HepG2 (cell line): ENCODE data around the gene RBM44. TPM values are rescaled to one million over a fixed set of nuclear protein-coding genes. Genes with fewer than 3 reads are reported as not detected.

Source experiments
- RARA ChIP-seq: IDR thresholded peaks from 2 replicates; pipeline ENCODE4 v1.6.1; 2016; ENCODE audit warnings: missing genetic modification reagents, missing compliant biosample characterization
- RFXAP ChIP-seq: sonication (generic); formaldehyde crosslinking; IDR thresholded peaks from 2 replicates; pipeline ENCODE4 v1.4.0; 2020; ENCODE audit warnings: missing genetic modification reagents, borderline replicate concordance
- SCMH1 ChIP-seq: sonication (generic); formaldehyde crosslinking; IDR thresholded peaks from 2 replicates; pipeline ENCODE4 v1.9.0; 2021; ENCODE audit warnings: missing genetic modification reagents, mild to moderate bottlenecking, borderline replicate concordance
- TSC22D2 ChIP-seq: sonication (generic); formaldehyde crosslinking; IDR thresholded peaks from 2 replicates; pipeline ENCODE4 v1.5.1; 2020; ENCODE audit warnings: missing genetic modification reagents, mild to moderate bottlenecking, borderline replicate concordance
- ZBTB7B ChIP-seq: sonication (generic); formaldehyde crosslinking; IDR thresholded peaks from 2 replicates; pipeline ENCODE4 v1.4.0; 2020; ENCODE audit warnings: missing genetic modification reagents
- ZFP36 ChIP-seq: fragments of 150-350 bp; IDR thresholded peaks from 2 replicates; pipeline ENCODE4 v1.6.1; 2018; ENCODE audit warnings: borderline replicate concordance, low read length, low read depth; ENCODE audit not compliant: partially characterized antibody
- ZMYM3 ChIP-seq: sonication (generic); formaldehyde crosslinking; IDR thresholded peaks from 2 replicates; pipeline ENCODE4 v1.5.1; 2020; ENCODE audit warnings: mild to moderate bottlenecking, missing genetic modification reagents
- ZNF205 ChIP-seq: IDR thresholded peaks from 2 replicates; pipeline ENCODE4 v1.6.1; 2018; ENCODE audit warnings: missing biosample characterization, missing genetic modification reagents
- ZNF331 ChIP-seq: sonication (generic); formaldehyde crosslinking; IDR thresholded peaks from 2 replicates; pipeline ENCODE4 v1.4.0; 2020; ENCODE audit warnings: missing genetic modification reagents
- ZNF451 ChIP-seq: sonication (generic); formaldehyde crosslinking; IDR thresholded peaks from 2 replicates; pipeline ENCODE4 v1.5.0; 2020; ENCODE audit warnings: mild to moderate bottlenecking, missing genetic modification reagents
- ZNF782 ChIP-seq: sonication (generic); formaldehyde crosslinking; IDR thresholded peaks from 2 replicates; pipeline ENCODE4 v1.4.0; 2020; ENCODE audit warnings: missing genetic modification reagents, mild to moderate bottlenecking, borderline replicate concordance
- polyA plus RNA-seq, 8 experiments: library from polyadenylated mRNA; depleted of rRNA in 3 of 8; stranded (reverse) in 7 of 8; unstranded in 1 of 8; fragments of >200 nt; fragmentation: Illumina TruSeq in 4 of 8; extraction: Trizol in 4 of 8; gene quantifications; 2 replicates each; pipeline versions ENCODE4 v1.2.1 to v1.2.3, GENCODE V29; 2011 to 2016; ENCODE audit warnings: low read depth in 4 of 8, missing spikeins in 1 of 8, mixed read lengths in 1 of 8; ENCODE audit not compliant: insufficient read depth in 1 of 8
- total RNA-seq, 5 experiments: library from RNA; depleted of rRNA; stranded (reverse); fragments of >200 nt; fragmentation: Illumina TruSeq; extraction: Trizol; gene quantifications; 2 replicates each; pipeline ENCODE4 v1.2.3, GENCODE V29; 2016; ENCODE audit warnings: low read depth in 1 of 5
- TF ChIP-seq, protein P1 (sequence below): sonication (generic); formaldehyde crosslinking; IDR thresholded peaks from 2 replicates; pipeline ENCODE4 v1.5.0; 2020; ENCODE audit warnings: mild to moderate bottlenecking, missing genetic modification reagents, borderline replicate concordance
- TF ChIP-seq, protein P2 (sequence below): sonication (generic); formaldehyde crosslinking; IDR thresholded peaks from 2 replicates; pipeline ENCODE4 v1.5.0; 2020; ENCODE audit warnings: mild to moderate bottlenecking, missing genetic modification reagents
- TF ChIP-seq, protein P3 (sequence below): IDR thresholded peaks from 2 replicates; pipeline ENCODE4 v1.6.1; 2018; ENCODE audit warnings: missing genetic modification reagents
- TF ChIP-seq, protein P4 (sequence below): sonication (generic); formaldehyde crosslinking; IDR thresholded peaks from 2 replicates; pipeline ENCODE4 v1.5.0; 2020; ENCODE audit warnings: mild to moderate bottlenecking, missing genetic modification reagents
- TF ChIP-seq, protein P5 (sequence below): IDR thresholded peaks from 2 replicates; pipeline ENCODE4 v1.6.1; 2016; ENCODE audit warnings: low read depth, borderline replicate concordance

Gene RBM44
- total and polyA plus RNA-seq, 2 of the 13 experiments (the other 11 are each of a cell fraction or from before 2014, with no cell fraction given), result 0.13 to 0.50 TPM

DNA sequence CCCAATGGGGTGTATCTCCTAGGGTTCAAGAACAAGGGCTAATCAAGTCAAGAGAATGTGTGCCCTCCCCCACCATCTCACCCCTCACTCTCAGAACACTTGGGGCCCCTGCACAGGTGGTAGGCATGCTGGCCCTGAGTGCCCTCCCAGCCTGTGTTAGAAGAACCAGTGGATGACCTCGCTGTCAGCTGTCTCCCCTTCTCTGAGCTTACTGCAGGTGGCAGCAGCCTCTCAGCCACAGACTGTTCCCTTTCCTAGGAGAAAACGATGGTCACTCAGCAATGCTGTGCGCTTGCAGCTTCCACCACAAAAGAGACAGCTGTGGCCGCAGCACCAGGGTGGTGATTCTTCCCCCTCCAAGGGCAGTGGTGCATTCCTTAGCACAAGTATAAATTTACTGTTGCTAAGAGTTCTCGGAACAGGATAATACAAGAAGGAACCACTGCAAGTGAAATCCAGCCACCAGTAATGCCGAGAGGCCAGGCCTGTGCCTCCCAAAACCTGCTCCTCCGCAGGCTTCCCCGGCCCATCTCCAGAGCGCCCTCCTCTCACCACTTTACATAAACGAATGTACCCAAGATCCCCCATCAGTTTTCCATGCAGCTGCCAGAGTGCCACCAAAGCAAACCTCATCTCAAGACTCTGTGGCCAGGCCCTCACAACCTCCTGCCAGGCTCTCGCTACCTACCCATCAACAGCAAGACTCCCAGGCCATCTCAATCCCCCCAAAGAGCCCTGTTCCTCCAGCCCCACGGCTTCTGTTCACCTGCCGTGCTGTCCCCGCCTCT is 59.9 kb downstream of the RBM44 start (continued):
- TF ChIP-seq SCMH1 (no peak), ZBTB7B (CRISPR knock-in tag) (peak; percentile 20; the same call in 1 of the 2 replicates), ZNF331 (CRISPR knock-in tag) (peak; percentile 46; the same call in 1 of the 2 replicates), ZNF451 (CRISPR knock-in tag) (0 out of 2 replicates have a peak, but pooled peaks have one; percentile 52), RARA (peak; percentile 46; the same call in 1 of the 2 replicates), RFXAP (CRISPR knock-in tag) (no peak; the same call in 1 of the 2 replicates), ZNF205 (CRISPR knock-in tag) (0 out of 2 replicates have a peak, but pooled peaks have one; percentile 8), ZNF782 (peak; percentile 23; the same call in 1 of the 2 replicates), TSC22D2 (CRISPR knock-in tag) (0 out of 2 replicates have a peak, but pooled peaks have one; percentile 72), ZMYM3 (CRISPR knock-in tag) (0 out of 2 replicates have a peak, but pooled peaks have one; percentile 15), ZFP36 (no peak)
- TF ChIP-seq, protein P1, sequence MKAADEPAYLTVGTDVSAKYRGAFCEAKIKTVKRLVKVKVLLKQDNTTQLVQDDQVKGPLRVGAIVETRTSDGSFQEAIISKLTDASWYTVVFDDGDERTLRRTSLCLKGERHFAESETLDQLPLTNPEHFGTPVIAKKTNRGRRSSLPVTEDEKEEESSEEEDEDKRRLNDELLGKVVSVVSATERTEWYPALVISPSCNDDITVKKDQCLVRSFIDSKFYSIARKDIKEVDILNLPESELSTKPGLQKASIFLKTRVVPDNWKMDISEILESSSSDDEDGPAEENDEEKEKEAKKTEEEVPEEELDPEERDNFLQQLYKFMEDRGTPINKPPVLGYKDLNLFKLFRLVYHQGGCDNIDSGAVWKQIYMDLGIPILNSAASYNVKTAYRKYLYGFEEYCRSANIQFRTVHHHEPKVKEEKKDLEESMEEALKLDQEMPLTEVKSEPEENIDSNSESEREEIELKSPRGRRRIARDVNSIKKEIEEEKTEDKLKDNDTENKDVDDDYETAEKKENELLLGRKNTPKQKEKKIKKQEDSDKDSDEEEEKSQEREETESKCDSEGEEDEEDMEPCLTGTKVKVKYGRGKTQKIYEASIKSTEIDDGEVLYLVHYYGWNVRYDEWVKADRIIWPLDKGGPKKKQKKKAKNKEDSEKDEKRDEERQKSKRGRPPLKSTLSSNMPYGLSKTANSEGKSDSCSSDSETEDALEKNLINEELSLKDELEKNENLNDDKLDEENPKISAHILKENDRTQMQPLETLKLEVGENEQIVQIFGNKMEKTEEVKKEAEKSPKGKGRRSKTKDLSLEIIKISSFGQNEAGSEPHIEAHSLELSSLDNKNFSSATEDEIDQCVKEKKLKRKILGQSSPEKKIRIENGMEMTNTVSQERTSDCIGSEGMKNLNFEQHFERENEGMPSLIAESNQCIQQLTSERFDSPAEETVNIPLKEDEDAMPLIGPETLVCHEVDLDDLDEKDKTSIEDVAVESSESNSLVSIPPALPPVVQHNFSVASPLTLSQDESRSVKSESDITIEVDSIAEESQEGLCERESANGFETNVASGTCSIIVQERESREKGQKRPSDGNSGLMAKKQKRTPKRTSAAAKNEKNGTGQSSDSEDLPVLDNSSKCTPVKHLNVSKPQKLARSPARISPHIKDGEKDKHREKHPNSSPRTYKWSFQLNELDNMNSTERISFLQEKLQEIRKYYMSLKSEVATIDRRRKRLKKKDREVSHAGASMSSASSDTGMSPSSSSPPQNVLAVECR (CRISPR knock-in tag), result peak; percentile 29; the same call in 1 of the 2 replicates
- TF ChIP-seq, protein P2, sequence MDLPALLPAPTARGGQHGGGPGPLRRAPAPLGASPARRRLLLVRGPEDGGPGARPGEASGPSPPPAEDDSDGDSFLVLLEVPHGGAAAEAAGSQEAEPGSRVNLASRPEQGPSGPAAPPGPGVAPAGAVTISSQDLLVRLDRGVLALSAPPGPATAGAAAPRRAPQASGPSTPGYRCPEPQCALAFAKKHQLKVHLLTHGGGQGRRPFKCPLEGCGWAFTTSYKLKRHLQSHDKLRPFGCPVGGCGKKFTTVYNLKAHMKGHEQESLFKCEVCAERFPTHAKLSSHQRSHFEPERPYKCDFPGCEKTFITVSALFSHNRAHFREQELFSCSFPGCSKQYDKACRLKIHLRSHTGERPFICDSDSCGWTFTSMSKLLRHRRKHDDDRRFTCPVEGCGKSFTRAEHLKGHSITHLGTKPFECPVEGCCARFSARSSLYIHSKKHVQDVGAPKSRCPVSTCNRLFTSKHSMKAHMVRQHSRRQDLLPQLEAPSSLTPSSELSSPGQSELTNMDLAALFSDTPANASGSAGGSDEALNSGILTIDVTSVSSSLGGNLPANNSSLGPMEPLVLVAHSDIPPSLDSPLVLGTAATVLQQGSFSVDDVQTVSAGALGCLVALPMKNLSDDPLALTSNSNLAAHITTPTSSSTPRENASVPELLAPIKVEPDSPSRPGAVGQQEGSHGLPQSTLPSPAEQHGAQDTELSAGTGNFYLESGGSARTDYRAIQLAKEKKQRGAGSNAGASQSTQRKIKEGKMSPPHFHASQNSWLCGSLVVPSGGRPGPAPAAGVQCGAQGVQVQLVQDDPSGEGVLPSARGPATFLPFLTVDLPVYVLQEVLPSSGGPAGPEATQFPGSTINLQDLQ, result no peak
- TF ChIP-seq, protein P3, sequence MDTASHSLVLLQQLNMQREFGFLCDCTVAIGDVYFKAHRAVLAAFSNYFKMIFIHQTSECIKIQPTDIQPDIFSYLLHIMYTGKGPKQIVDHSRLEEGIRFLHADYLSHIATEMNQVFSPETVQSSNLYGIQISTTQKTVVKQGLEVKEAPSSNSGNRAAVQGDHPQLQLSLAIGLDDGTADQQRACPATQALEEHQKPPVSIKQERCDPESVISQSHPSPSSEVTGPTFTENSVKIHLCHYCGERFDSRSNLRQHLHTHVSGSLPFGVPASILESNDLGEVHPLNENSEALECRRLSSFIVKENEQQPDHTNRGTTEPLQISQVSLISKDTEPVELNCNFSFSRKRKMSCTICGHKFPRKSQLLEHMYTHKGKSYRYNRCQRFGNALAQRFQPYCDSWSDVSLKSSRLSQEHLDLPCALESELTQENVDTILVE, result peak; percentile 38; the same call in 1 of the 2 replicates
- TF ChIP-seq, protein P4, sequence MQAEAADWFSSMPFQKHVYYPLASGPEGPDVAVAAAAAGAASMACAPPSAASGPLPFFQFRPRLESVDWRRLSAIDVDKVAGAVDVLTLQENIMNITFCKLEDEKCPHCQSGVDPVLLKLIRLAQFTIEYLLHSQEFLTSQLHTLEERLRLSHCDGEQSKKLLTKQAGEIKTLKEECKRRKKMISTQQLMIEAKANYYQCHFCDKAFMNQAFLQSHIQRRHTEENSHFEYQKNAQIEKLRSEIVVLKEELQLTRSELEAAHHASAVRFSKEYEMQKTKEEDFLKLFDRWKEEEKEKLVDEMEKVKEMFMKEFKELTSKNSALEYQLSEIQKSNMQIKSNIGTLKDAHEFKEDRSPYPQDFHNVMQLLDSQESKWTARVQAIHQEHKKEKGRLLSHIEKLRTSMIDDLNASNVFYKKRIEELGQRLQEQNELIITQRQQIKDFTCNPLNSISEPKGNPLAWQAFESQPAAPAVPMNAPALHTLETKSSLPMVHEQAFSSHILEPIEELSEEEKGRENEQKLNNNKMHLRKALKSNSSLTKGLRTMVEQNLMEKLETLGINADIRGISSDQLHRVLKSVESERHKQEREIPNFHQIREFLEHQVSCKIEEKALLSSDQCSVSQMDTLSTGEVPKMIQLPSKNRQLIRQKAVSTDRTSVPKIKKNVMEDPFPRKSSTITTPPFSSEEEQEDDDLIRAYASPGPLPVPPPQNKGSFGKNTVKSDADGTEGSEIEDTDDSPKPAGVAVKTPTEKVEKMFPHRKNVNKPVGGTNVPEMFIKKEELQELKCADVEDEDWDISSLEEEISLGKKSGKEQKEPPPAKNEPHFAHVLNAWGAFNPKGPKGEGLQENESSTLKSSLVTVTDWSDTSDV, result 0 out of 2 replicates have a peak, but pooled peaks have one; percentile 49
- TF ChIP-seq, protein P5, sequence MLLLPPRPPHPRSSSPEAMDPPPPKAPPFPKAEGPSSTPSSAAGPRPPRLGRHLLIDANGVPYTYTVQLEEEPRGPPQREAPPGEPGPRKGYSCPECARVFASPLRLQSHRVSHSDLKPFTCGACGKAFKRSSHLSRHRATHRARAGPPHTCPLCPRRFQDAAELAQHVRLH (CRISPR knock-in tag), result 0 out of 2 replicates have a peak, but pooled peaks have one; percentile 80
